Measurements from ENCODE around the gene MAN2B2.

Gene MAN2B2

GRCh38 chr4:6643141-6643847 lies 68.3 kb downstream of the MAN2B2 start:
- no peak overlapping the region for H4K91ac ChIP-seq (ENCODE audit: low read depth, low read length, poor library complexity)

DNA sequence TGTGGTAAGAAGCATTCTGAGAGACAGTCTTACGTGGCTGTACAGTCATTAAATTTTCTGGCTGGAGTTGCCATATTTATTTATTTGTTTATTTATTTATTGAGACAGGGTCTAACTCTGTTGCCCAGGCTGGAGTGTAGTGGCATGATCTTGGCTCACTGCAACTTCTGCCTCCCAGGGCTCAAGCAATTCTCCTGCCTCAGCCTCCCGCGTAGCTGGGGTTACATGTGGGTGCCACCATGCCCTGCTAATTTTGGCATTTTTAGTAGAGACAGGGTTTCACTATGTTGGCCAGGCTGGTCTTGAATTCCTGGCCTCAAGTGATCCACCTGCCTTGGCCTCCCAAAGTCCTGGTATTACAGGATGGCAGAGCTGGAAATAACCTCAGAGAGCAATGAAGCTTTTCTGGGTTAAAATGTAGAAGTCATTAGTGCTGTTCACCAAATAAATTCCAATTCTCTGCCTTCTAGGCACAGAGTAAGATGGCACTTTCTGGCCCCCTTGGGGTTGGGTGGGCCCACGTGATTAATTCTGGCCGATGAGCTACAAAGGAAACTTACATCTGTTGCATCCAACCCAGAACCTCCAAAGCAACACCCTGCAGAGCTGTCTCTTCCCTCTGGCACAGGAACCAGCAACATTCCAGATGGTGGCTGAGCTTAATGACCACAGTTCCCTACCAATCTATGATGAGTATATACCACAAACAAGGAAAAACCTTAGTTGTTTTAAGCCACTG lies 70.0 kb downstream of the MAN2B2 start:
- Histone ChIP-seq H3K27me3 (ENCODE audit: control insufficient read depth in 3 of 3, insufficient read depth in 3 of 3, low read depth in 1 of 3, low read length in 3 of 3) (no peaks in the 10 kb centered on the region), H3K4me2 (ENCODE audit: insufficient read depth, low read length, poor library complexity, severe bottlenecking) (no peak overlapping the region), H2BK15ac (ENCODE audit: low read length) (no peak overlapping the region), H3K14ac (ENCODE audit: low read length) (no peak overlapping the region), H2AK5ac (ENCODE audit: low read depth, low read length) (no peak overlapping the region), H2AFZ (ENCODE audit: low read length) (no peak overlapping the region), H3K79me1 (ENCODE audit: low read depth, low read length) (peaks cover 4% of the 10 kb centered on the region), H3K9me3 (replicated peaks in 1 of 2; ENCODE audit: control insufficient read depth in 2 of 2, insufficient read depth in 1 of 2, low read depth in 1 of 2, low read length in 2 of 2) (peaks cover 0 to 1% of the 10 kb centered on the region in 2 donors), H3K36me3 (replicated peaks in 1 of 2; ENCODE audit: control insufficient read depth in 2 of 2, insufficient read depth in 2 of 2, low read length in 2 of 2) (peaks cover 9 to 24% of the 10 kb centered on the region in 2 donors), H3K4ac (ENCODE audit: low read length) (no peak overlapping the region), H3K18ac (ENCODE audit: low read length) (no peak overlapping the region), H3K4me1 (ENCODE audit: control insufficient read depth in 2 of 2, insufficient read depth in 1 of 2, low read depth in 1 of 2, low read length in 2 of 2) (peaks cover 4 to 9% of the 10 kb centered on the region in 2 donors), H3K23ac (ENCODE audit: low read depth, low read length, poor library complexity) (no peak overlapping the region), H4K91ac (ENCODE audit: low read depth, low read length, poor library complexity) (no peak overlapping the region), H3K4me3 (ENCODE audit: low read length in 2 of 2) (no peak overlapping the region), H4K8ac (ENCODE audit: low read depth, low read length) (no peak overlapping the region), H3K27ac (replicated peaks; ENCODE audit: low read length) (no peak overlapping the region), H2BK12ac (ENCODE audit: low read length) (no peak overlapping the region), H3K9ac (ENCODE audit: low read depth, low read length, poor library complexity) (no peak overlapping the region), H2BK5ac (ENCODE audit: low read length) (no peak overlapping the region), H2BK120ac (ENCODE audit: low read depth, low read length) (no peak overlapping the region)
- DNase-seq (ENCODE audit: low spot score) = no peak
- WGBS, 2 donors (ENCODE audit: extremely low coverage in 2 of 2, insufficient read length in 2 of 2, insufficient replicate concordance in 1 of 2) = no CpG with 5 or more reads among the region's 5 CpGs

More at GRCh38 chr4:6643141-6643847, 68.3 kb downstream of the MAN2B2 start:
- no peak overlapping the region for H2AFZ ChIP-seq (ENCODE audit: low read length)
- peaks cover 4% of the 10 kb centered on the region for H3K79me1 ChIP-seq (ENCODE audit: low read depth, low read length)
- no peak overlapping the region for H3K27ac ChIP-seq (replicated peaks; ENCODE audit: low read length)
- H4K8ac ChIP-seq (ENCODE audit: low read depth, low read length) = no peak overlapping the region
- H3K4me3 ChIP-seq (ENCODE audit: low read length in 2 of 2) = no peak overlapping the region
- no CpG with 5 or more reads among the region's 8 CpGs for WGBS, 2 donors (ENCODE audit: extremely low coverage in 2 of 2, insufficient read length in 2 of 2, insufficient replicate concordance in 1 of 2)
- H2BK12ac ChIP-seq (ENCODE audit: low read length) = no peak overlapping the region
- no peak overlapping the region for H3K23ac ChIP-seq (ENCODE audit: low read depth, low read length, poor library complexity)
- no peak overlapping the region for H3K18ac ChIP-seq (ENCODE audit: low read length)
- no peak overlapping the region for H2BK5ac ChIP-seq (ENCODE audit: low read length)
- H3K9me3 ChIP-seq (replicated peaks in 1 of 2; ENCODE audit: control insufficient read depth in 2 of 2, insufficient read depth in 1 of 2, low read depth in 1 of 2, low read length in 2 of 2) = peaks cover 0 to 2% of the 10 kb centered on the region in 2 donors
- H2BK120ac ChIP-seq (ENCODE audit: low read depth, low read length) = no peak overlapping the region
- peaks cover 4 to 9% of the 10 kb centered on the region in 2 donors for H3K4me1 ChIP-seq (ENCODE audit: control insufficient read depth in 2 of 2, insufficient read depth in 1 of 2, low read depth in 1 of 2, low read length in 2 of 2)
- no peak overlapping the region for H3K4ac ChIP-seq (ENCODE audit: low read length)
- no peak overlapping the region for H2BK15ac ChIP-seq (ENCODE audit: low read length)
- peaks cover 9 to 24% of the 10 kb centered on the region in 2 donors for H3K36me3 ChIP-seq (replicated peaks in 1 of 2; ENCODE audit: control insufficient read depth in 2 of 2, insufficient read depth in 2 of 2, low read length in 2 of 2)
- no peak for DNase-seq (ENCODE audit: low spot score)
- no peak overlapping the region for H3K4me2 ChIP-seq (ENCODE audit: insufficient read depth, low read length, poor library complexity, severe bottlenecking)
- no peak overlapping the region for H3K9ac ChIP-seq (ENCODE audit: low read depth, low read length, poor library complexity)
- no peaks in the 10 kb centered on the region for H3K27me3 ChIP-seq (ENCODE audit: control insufficient read depth in 3 of 3, insufficient read depth in 3 of 3, low read depth in 1 of 3, low read length in 3 of 3)
- no peak overlapping the region for H3K14ac ChIP-seq (ENCODE audit: low read length)
- H2AK5ac ChIP-seq (ENCODE audit: low read depth, low read length) = no peak overlapping the region

DNA sequence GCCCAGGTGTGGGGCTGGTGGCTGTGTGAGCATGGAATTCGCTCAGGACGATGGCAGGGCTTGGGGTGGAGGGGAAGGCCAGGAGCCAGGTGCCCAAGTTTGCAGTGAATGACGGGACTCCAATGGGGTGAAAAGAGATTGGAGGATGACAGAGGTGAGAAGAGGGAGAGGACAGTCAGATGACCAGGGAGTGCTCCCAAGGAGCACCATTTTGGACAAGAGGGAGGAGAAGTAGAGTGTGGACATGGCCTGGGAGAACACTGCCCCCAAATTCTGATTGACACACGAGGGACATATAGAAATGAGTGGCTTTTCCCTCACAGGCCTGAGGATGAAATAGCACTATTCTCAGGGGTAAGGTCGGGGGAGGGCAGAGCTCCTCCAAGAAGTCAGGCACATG lies 72.2 kb downstream of the MAN2B2 start:
- Histone ChIP-seq H2BK5ac (ENCODE audit: low read length) (no peak overlapping the region), H4K91ac (ENCODE audit: low read depth, low read length, poor library complexity) (no peak overlapping the region), H2AFZ (ENCODE audit: low read length) (no peak overlapping the region), H3K4ac (ENCODE audit: low read length) (no peak overlapping the region), H2AK5ac (ENCODE audit: low read depth, low read length) (no peak overlapping the region), H3K18ac (ENCODE audit: low read length) (no peak overlapping the region), H3K4me2 (ENCODE audit: insufficient read depth, low read length, poor library complexity, severe bottlenecking) (no peak overlapping the region), H3K14ac (ENCODE audit: low read length) (no peak overlapping the region), H2BK120ac (ENCODE audit: low read depth, low read length) (no peak overlapping the region), H3K23ac (ENCODE audit: low read depth, low read length, poor library complexity) (no peak overlapping the region), H3K27ac (replicated peaks; ENCODE audit: low read length) (no peak overlapping the region), H2BK15ac (ENCODE audit: low read length) (no peak overlapping the region), H3K79me1 (ENCODE audit: low read depth, low read length) (no peaks in the 10 kb centered on the region), H3K4me3 (ENCODE audit: low read length in 2 of 2) (no peak overlapping the region), H4K8ac (ENCODE audit: low read depth, low read length) (no peak overlapping the region), H3K4me1 (ENCODE audit: control insufficient read depth in 2 of 2, insufficient read depth in 1 of 2, low read depth in 1 of 2, low read length in 2 of 2) (peaks cover 2 to 6% of the 10 kb centered on the region in 2 donors), H3K9ac (ENCODE audit: low read depth, low read length, poor library complexity) (no peak overlapping the region), H2BK12ac (ENCODE audit: low read length) (no peak overlapping the region), H3K9me3 (replicated peaks in 1 of 2; ENCODE audit: control insufficient read depth in 2 of 2, insufficient read depth in 1 of 2, low read depth in 1 of 2, low read length in 2 of 2) (peaks cover 0 to 3% of the 10 kb centered on the region in 2 donors), H3K27me3 (ENCODE audit: control insufficient read depth in 3 of 3, insufficient read depth in 3 of 3, low read depth in 1 of 3, low read length in 3 of 3) (no peaks in the 10 kb centered on the region), H3K36me3 (replicated peaks in 1 of 2; ENCODE audit: control insufficient read depth in 2 of 2, insufficient read depth in 2 of 2, low read length in 2 of 2) (peaks cover 7 to 17% of the 10 kb centered on the region in 2 donors)
- no peak for DNase-seq (ENCODE audit: low spot score)
- no CpG with 5 or more reads among the region's 5 CpGs for WGBS, 2 donors (ENCODE audit: extremely low coverage in 2 of 2, insufficient read length in 2 of 2, insufficient replicate concordance in 1 of 2)

GRCh38 chr4:6647582-6648230 lies 72.7 kb downstream of the MAN2B2 start:
- H3K79me1 ChIP-seq (ENCODE audit: low read depth, low read length) = no peaks in the 10 kb centered on the region
- H3K4me1 ChIP-seq (ENCODE audit: control insufficient read depth in 2 of 2, insufficient read depth in 1 of 2, low read depth in 1 of 2, low read length in 2 of 2) = peaks cover 1 to 2% of the 10 kb centered on the region in 2 donors
- no peak overlapping the region for H3K14ac ChIP-seq (ENCODE audit: low read length)
- no peak overlapping the region for H3K9ac ChIP-seq (ENCODE audit: low read depth, low read length, poor library complexity)
- H4K91ac ChIP-seq (ENCODE audit: low read depth, low read length, poor library complexity) = no peak overlapping the region
- no peak overlapping the region for H3K23ac ChIP-seq (ENCODE audit: low read depth, low read length, poor library complexity)
- H3K18ac ChIP-seq (ENCODE audit: low read length) = no peak overlapping the region
- DNase-seq (ENCODE audit: low spot score) = no peak
- peaks cover 0 to 3% of the 10 kb centered on the region in 2 donors for H3K9me3 ChIP-seq (replicated peaks in 1 of 2; ENCODE audit: control insufficient read depth in 2 of 2, insufficient read depth in 1 of 2, low read depth in 1 of 2, low read length in 2 of 2)
- peaks cover 4 to 12% of the 10 kb centered on the region in 2 donors for H3K36me3 ChIP-seq (replicated peaks in 1 of 2; ENCODE audit: control insufficient read depth in 2 of 2, insufficient read depth in 2 of 2, low read length in 2 of 2)
- H2BK12ac ChIP-seq (ENCODE audit: low read length) = no peak overlapping the region
- no peak overlapping the region for H2BK5ac ChIP-seq (ENCODE audit: low read length)
- no peak overlapping the region for H4K8ac ChIP-seq (ENCODE audit: low read depth, low read length)
- no peak overlapping the region for H2AK5ac ChIP-seq (ENCODE audit: low read depth, low read length)
- H2AFZ ChIP-seq (ENCODE audit: low read length) = no peak overlapping the region
- no peak overlapping the region for H3K4me2 ChIP-seq (ENCODE audit: insufficient read depth, low read length, poor library complexity, severe bottlenecking)
- no peak overlapping the region for H2BK15ac ChIP-seq (ENCODE audit: low read length)
- H3K4me3 ChIP-seq (ENCODE audit: low read length in 2 of 2) = no peak overlapping the region
- WGBS, 2 donors (ENCODE audit: extremely low coverage in 2 of 2, insufficient read length in 2 of 2, insufficient replicate concordance in 1 of 2) = no CpG with 5 or more reads among the region's 6 CpGs
- no peaks in the 10 kb centered on the region for H3K27me3 ChIP-seq (ENCODE audit: control insufficient read depth in 3 of 3, insufficient read depth in 3 of 3, low read depth in 1 of 3, low read length in 3 of 3)
- H2BK120ac ChIP-seq (ENCODE audit: low read depth, low read length) = no peak overlapping the region
- H3K27ac ChIP-seq (replicated peaks; ENCODE audit: low read length) = no peak overlapping the region
- H3K4ac ChIP-seq (ENCODE audit: low read length) = no peak overlapping the region
